Right lobe of liver (tissue), 4 donors: ENCODE measurements around the gene SLC17A9.

Experiments
- POLR2A ChIP-seq: fragments of 450-650 bp; IDR thresholded peaks from one replicate; pipeline ENCODE4 v1.6.1; 2017; ENCODE audit warnings: antibody characterized with exemption, mild to moderate bottlenecking
- TF ChIP-seq, protein P1 (sequence below), 4 donors: fragments of 200-600 bp in 3 of 4; fragments of 450-650 bp in 1 of 4; IDR thresholded peaks; one replicate each; pipeline versions ENCODE4 v1.5.1 to v1.8.0; 2016 to 2022; ENCODE audit warnings: antibody characterized with exemption in 4 of 4, mild to moderate bottlenecking in 2 of 4
- donor health status: DM: no; HTN: no; CAD: no.
- donor health status: DM: no; HTN: no; CAD: no.
- donor health status: DM: no; HTN: yes; CAD: no.

DNA sequence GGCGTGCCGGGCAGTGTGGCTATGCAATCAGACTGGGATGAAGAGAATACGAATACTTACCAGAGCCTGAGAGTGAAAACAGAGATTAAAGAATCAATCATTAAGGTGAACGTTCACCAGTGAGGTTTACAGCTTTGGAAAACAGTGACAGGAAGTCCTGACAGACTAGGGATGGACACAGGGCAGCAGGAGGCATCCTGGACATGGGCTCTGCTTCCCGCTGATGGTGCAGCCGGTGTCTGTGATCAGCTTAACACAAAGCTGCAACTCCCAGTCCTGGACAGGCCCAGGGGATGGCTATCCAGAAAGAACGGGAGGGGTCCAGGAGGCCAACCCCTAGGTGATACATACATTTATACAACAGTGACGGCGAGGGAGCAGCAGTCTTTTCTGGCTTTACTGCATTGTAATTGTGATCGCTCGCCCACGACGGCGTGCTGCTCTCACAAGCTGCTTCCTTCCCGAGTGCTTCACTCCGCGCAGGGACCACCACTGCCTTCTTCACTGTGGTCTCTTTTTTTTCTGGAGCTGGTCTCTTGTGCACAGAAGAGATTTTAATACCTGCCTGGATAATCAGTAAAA is 46.9 kb upstream of the SLC17A9 start:
- TF ChIP-seq POLR2A: no peak
- TF ChIP-seq, protein P1, sequence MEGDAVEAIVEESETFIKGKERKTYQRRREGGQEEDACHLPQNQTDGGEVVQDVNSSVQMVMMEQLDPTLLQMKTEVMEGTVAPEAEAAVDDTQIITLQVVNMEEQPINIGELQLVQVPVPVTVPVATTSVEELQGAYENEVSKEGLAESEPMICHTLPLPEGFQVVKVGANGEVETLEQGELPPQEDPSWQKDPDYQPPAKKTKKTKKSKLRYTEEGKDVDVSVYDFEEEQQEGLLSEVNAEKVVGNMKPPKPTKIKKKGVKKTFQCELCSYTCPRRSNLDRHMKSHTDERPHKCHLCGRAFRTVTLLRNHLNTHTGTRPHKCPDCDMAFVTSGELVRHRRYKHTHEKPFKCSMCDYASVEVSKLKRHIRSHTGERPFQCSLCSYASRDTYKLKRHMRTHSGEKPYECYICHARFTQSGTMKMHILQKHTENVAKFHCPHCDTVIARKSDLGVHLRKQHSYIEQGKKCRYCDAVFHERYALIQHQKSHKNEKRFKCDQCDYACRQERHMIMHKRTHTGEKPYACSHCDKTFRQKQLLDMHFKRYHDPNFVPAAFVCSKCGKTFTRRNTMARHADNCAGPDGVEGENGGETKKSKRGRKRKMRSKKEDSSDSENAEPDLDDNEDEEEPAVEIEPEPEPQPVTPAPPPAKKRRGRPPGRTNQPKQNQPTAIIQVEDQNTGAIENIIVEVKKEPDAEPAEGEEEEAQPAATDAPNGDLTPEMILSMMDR (IDR thresholded peaks at IDR 0.05): no peak
